Colon (tissue), 2 donors: Measurements from ENCODE around the gene OSBPL1A.

Experiments used
- FAIRE-seq: peaks from 2 replicates; lab custom pipeline; 2012; peaks lifted over from hg19 to GRCh38; lab: Jason Lieb, UNC
- donor health status: control.
- donor health status: control.

The OSBPL1A gene

DNA sequence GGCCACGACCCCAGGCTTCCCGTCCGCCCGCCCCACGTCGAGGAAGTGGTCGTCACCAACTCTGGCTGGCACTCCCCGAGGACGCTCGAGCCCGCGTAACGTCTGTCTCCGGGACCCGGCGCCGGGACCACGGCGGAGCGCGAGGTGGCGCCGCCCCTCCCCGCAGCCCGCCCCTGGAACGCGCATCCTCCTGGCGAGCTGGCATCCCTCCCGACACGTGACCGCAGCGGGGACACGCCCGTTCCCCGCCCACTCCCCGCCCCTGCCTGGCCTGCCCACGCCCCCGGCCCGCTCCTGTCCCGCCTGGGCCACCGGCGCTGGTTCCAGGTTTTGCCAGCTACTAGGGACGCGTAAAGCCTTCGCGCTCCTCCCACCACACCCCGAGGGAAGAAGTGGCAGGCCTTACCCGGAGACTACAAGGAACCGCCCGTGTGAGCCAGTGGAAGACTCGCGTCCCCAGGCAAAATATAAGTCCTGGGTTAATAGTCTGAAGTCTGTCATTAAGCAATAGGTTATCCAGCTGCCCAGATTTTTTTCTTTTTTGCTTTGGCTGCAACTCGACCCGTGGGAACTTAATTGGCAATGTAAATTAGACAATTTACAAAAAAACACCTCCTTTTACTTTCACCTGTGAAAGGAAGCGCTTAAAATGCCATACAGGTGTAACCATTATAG, at the start of gene OSBPL1A:
TSS of gene OSBPL1A (minus strand) at position 131 of the 675 bp plus-strand sequence. CDS start 20,291 bp downstream, outside the sequence.
- no peak for FAIRE-seq

DNA sequence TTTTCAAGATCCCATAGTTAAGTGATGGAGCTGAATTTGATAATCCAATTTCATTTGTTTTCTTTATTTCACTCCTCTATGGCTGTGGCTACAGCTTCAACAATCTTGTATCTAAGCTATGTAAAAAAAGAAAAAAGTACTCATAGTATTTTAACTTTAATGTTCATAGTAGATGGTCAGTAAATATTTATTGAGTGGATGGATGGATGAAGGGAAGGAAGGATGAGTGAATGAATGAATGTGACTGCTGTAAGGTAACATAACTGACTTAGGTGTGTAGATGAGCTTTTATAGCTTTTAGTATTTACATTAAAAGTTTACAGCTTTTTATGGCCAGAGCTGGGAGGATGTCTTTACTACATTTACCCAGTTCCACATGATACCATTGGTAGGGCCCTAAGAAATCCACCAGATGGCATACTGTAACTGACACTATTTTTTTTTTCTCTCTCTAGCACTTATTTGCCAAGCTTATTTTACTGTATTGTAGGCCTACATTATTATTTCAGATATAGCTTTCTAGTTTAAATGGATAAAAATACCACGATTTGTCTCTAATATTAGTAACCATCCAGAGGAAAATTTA, 49.4 kb upstream of the OSBPL1A start:
- FAIRE-seq = peak; percentile 88

DNA sequence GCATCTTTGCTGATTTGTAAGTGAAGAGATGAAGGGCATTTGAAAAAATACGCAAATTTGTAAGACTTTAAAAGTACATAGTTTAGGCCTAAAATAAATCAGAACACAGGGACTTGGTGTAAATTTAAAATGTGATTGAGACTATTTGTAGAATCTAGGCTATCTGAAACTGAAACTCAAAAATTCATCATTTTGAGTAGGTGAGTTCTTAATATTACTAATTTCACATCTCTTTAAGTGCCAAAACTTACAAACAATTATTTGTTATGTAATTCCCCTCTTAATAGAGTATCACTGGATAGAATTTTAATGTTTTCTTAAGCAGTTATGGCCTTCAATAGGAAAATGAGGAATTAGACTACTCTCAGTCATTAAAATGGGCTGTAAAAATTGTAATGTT, 48.8 kb upstream of the OSBPL1A start:
- no peak for FAIRE-seq

- no peak for FAIRE-seq
These were observed 46.2 kb upstream of the OSBPL1A start for GRCh38 chr18:24443870-24444269.

DNA sequence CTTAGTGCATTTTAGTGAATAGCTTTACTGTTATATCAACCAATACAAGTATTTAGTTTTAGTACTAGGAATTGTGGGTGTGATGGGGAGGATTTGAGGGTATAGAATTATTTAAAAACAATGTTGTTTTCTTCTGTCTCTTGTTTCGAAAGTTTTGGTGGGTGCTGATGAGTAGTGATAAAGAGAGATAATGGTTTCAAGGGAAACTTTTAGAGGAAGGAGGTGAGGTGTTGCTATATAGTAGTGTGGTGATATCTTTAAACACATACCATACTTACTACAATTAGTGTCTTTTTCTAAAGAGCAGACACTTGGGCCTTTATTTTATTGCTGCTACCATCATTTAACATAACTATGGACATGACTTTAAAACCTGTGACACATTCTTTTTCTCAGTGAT, 39.3 kb upstream of the OSBPL1A start:
- no peak for FAIRE-seq

- FAIRE-seq = no peak
These were observed 35.0 kb upstream of the OSBPL1A start for GRCh38 chr18:24432618-24433017.

DNA sequence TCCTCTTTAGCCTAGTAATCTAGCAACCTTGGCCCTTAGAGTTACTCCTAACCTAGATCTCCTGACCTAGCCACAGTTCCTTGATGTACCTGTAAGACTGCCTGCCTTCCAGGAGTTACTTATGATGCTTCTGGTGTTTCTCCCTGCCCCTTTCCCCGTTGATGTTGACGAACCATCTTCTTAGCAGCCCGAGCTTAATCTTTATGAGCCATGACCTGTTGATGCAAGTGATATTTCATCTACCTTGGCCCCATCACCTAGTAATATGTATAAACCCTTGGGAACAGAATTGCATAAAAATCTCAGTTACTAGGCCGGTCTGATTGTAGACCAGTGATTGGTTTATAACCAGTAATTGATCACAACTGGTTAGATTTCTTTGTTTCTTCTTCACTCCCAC, 31.6 kb upstream of the OSBPL1A start:
- no peak for FAIRE-seq

DNA sequence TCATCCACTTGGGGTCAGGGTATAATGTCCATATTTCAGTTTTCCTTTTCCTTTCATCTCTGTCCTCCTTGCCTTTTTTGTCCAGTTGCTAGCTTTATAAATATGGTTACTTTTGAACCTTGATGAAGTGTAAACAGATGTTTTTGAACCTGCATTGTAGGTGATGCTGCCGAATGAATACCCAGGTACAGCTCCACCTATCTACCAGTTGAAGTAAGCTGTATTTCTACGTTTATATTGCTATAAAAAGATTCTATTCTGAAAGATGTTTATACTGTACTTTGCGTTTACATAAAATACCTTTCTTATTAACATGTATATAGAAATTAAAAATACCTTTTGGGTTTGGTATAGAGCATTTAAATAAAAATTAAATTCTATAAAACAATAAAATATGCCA, 31.1 kb upstream of the OSBPL1A start:
- FAIRE-seq = no peak

DNA sequence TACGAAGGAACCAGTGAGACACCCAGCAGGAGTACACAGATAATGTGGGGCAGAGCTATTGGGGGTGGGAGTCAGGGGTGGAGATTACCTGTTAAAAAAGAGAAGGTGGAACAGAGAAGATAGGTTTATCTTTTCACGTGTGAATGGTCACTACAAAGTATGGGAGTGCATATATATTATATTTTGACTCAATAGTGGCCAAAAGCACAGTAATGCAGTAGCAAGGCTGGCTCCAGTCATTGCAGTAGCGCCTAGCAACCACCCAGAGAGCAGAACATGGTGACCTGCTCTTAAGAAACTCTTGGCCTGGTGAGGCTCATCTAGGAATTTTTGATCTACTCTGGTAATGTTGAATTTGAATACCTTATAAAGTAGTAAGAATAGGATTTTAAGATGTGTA, 29.9 kb upstream of the OSBPL1A start:
- FAIRE-seq = no peak

DNA sequence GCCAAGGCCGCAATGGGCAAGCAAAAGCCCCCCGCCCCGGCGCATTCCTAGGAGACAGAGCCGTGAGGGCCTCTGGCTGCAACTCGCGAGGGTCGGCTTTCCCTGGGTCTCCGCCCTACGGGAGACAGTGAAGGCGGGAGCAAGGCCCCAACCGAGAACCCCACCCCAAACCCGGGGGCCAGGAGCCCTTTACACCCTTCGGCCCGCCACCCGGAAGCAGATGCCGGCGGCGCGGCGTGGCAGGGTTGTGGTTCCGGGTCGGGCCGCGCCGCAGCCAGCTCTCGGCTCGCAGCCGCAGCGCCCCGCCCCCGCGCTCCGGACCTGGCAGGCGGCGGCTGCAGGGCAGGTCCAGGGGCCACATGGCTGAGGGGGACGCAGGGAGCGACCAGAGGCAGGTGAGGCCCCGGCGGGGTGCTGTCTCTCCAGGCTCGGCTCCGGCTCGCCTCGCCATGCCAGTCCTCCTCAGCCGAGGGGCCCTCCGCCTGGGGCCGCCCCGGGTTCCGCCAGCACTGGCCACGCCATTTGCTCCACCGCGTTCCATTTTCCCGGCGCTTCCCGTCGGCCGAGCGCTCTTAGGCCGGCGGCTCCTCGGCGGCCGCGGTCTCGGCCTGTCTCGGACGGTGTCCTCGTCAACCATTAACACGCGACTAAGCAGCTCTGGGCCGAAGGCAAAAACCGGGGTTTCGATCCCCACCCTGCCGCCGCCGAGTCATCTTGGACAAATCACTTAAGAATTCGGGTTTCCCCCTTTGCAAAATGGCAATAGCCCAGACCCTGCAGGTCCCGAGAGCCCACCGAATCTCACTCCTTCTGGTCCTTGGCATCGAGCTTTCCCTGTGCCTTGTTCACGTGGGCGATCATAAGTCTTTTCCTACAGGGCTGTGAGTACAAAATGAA, 29.0 kb upstream of the OSBPL1A start, which contains the start of gene IMPACT:
TSS of gene IMPACT (plus strand) at position 273 of the 897 bp plus-strand sequence. CDS start at position 360, 87 bp downstream.
- no peak for FAIRE-seq

GRCh38 chr18:24426073-24426397, 28.4 kb upstream of the OSBPL1A start:
- FAIRE-seq = no peak

DNA sequence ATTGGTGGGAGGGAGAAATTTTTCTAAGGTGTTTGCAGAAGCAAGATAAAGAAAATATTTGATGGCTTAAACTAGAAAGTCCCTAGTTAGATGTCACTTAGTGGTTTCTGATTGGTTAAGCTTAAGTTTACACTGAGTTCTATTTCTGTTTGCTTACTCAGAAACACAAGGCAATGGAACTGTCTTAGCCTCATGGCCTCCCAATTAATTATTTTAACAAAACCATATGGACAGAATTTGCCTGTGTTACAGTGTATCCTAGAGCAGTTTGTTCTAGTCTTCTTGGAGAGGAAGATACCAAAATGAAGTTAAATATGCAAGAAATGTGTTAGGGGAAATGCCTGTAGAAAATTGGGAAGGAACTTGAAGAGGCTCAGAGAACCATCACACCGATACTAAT, 24.2 kb upstream of the OSBPL1A start:
- no peak for FAIRE-seq

- no peak for FAIRE-seq
These were observed 22.9 kb upstream of the OSBPL1A start for GRCh38 chr18:24420551-24420950.

- FAIRE-seq = no peak
These were observed 19.9 kb upstream of the OSBPL1A start for GRCh38 chr18:24417480-24417879.

- FAIRE-seq = no peak
These were observed 16.9 kb upstream of the OSBPL1A start for GRCh38 chr18:24414349-24415003.

GRCh38 chr18:24413148-24413547, 15.5 kb upstream of the OSBPL1A start:
- no peak for FAIRE-seq

GRCh38 chr18:24408496-24408895, 10.9 kb upstream of the OSBPL1A start:
- FAIRE-seq = no peak

DNA sequence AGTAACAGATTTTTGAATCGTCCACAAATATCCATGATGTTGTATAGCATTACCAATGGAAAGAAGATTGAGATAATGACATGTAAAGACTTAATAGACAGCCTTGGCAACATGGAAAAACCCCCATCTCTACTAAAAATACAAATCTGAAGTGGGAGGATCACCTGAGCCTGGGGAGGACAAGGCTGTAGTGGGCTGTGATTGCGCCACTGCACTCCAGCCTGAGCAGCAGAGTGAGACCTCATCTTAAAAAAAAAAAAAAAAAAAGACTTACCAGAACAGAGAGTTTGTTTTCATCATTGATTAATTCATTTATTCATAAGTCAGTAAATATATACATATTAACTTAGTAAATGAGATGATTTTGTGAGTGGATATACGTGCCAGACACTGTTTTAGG, 7.0 kb upstream of the OSBPL1A start:
- FAIRE-seq = no peak

DNA sequence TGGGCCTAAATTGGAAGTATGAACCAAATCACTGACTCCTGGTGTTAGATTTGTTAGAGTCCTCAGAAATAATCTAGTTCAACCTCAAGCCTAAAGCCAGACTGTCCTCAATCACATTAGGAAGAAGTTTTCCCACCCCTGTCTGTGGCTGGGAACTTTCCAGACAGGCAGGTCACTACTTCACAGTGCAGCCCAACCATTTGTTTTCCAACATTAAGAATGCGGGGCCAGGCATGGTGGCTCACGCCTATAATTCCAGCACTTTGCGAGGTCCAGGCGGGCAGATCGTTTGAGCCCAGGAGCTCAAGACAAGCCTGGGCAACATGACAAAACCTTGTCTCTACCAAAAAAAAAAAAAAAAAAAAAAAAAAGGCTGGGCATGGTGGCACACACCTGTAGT, 5.5 kb upstream of the OSBPL1A start:
- no peak for FAIRE-seq

- no peak for FAIRE-seq
These were observed 4.7 kb upstream of the OSBPL1A start for GRCh38 chr18:24402209-24402785.

GRCh38 chr18:24400587-24400986, 3.0 kb upstream of the OSBPL1A start:
- FAIRE-seq = no peak

- no peak for FAIRE-seq
These were observed 916 bp upstream of the OSBPL1A start for GRCh38 chr18:24398540-24398939.
